ENCODE measurements around the gene DGCR8.
"Not testable (repeated sequence)": the region's sequence is repeated elsewhere in the genome, so short reads cannot be mapped to it uniquely, and the experiment has no call there.

DGCR8 gene

GRCh38 chr22:20057596-20058268, 22.3 kb upstream of the DGCR8 start:
- Mint-ChIP-seq H3K4me3 (no peak overlapping the region), H3K27ac (no peak overlapping the region), H3K27me3 (no peaks in the 10 kb centered on the region), H3K36me3 (ENCODE audit: low read depth) (peaks cover 2% of the 10 kb centered on the region), H3K9me3 (no peaks in the 10 kb centered on the region), H3K4me1 (peaks cover 12% of the 10 kb centered on the region)
- no peak for DNase-seq
- ATAC-seq: no peak

- Mint-ChIP-seq H3K27ac (no peak overlapping the region), H3K36me3 (ENCODE audit: low read depth) (no peaks in the 10 kb centered on the region), H3K9me3 (no peaks in the 10 kb centered on the region), H3K4me3 (no peak overlapping the region), H3K27me3 (no peaks in the 10 kb centered on the region), H3K4me1 (peaks cover 13% of the 10 kb centered on the region)
- DNase-seq: no peak
- ATAC-seq: no peak
Measured at GRCh38 chr22:20058989-20059770, 20.9 kb upstream of the DGCR8 start.

- H3K36me3 Mint-ChIP-seq (ENCODE audit: low read depth): no peaks in the 10 kb centered on the region
- no peaks in the 10 kb centered on the region for H3K9me3 Mint-ChIP-seq
- no peak for ATAC-seq
- H3K27ac Mint-ChIP-seq: no peak overlapping the region
- no peak overlapping the region for H3K4me3 Mint-ChIP-seq
- peak; percentile 24 for DNase-seq
- H3K27me3 Mint-ChIP-seq: no peaks in the 10 kb centered on the region
- H3K4me1 Mint-ChIP-seq: peaks cover 13% of the 10 kb centered on the region
Measured at GRCh38 chr22:20060700-20061480, 19.2 kb upstream of the DGCR8 start.

- Mint-ChIP-seq H3K27me3 (no peaks in the 10 kb centered on the region), H3K36me3 (ENCODE audit: low read depth) (no peaks in the 10 kb centered on the region), H3K4me3 (no peak overlapping the region), H3K27ac (no peak overlapping the region), H3K9me3 (no peaks in the 10 kb centered on the region), H3K4me1 (peaks cover 13% of the 10 kb centered on the region)
- no peak for ATAC-seq
- DNase-seq: no peak
Measured at GRCh38 chr22:20061481-20061861, 18.6 kb upstream of the DGCR8 start.

- no peaks in the 10 kb centered on the region for H3K9me3 Mint-ChIP-seq
- ATAC-seq (no peak), DNase-seq (no peak)
- H3K4me3 Mint-ChIP-seq: no peak overlapping the region
- H3K4me1 Mint-ChIP-seq: peaks cover 13% of the 10 kb centered on the region
- no peaks in the 10 kb centered on the region for H3K36me3 Mint-ChIP-seq (ENCODE audit: low read depth)
- no peak overlapping the region for H3K27ac Mint-ChIP-seq
- H3K27me3 Mint-ChIP-seq: no peaks in the 10 kb centered on the region
Measured at GRCh38 chr22:20062043-20062765, 17.8 kb upstream of the DGCR8 start.

GRCh38 chr22:20062766-20063083, 17.3 kb upstream of the DGCR8 start:
- ATAC-seq (no peak), DNase-seq (no peak)
- H3K27me3 Mint-ChIP-seq: no peaks in the 10 kb centered on the region
- peaks cover 13% of the 10 kb centered on the region for H3K4me1 Mint-ChIP-seq
- H3K4me3 Mint-ChIP-seq: no peak overlapping the region
- no peak overlapping the region for H3K27ac Mint-ChIP-seq
- no peaks in the 10 kb centered on the region for H3K36me3 Mint-ChIP-seq (ENCODE audit: low read depth)
- H3K9me3 Mint-ChIP-seq: no peaks in the 10 kb centered on the region

GRCh38 chr22:20063271-20064139, 16.5 kb upstream of the DGCR8 start:
- Mint-ChIP-seq H3K27ac (no peak overlapping the region), H3K27me3 (no peaks in the 10 kb centered on the region), H3K9me3 (no peaks in the 10 kb centered on the region), H3K36me3 (ENCODE audit: low read depth) (no peaks in the 10 kb centered on the region), H3K4me3 (no peak overlapping the region), H3K4me1 (peaks cover 13% of the 10 kb centered on the region)
- no peak for ATAC-seq
- DNase-seq: no peak

GRCh38 chr22:20064140-20064480, 15.9 kb upstream of the DGCR8 start:
- Mint-ChIP-seq H3K9me3 (no peaks in the 10 kb centered on the region), H3K4me3 (no peak overlapping the region), H3K27ac (no peak overlapping the region), H3K36me3 (ENCODE audit: low read depth) (no peaks in the 10 kb centered on the region), H3K4me1 (peaks cover 9% of the 10 kb centered on the region), H3K27me3 (no peaks in the 10 kb centered on the region)
- ATAC-seq (no peak), DNase-seq (no peak)

GRCh38 chr22:20064545-20065262, 15.3 kb upstream of the DGCR8 start:
- H3K4me1 Mint-ChIP-seq: peaks cover 5% of the 10 kb centered on the region
- ATAC-seq (no peak), DNase-seq (no peak)
- H3K36me3 Mint-ChIP-seq (ENCODE audit: low read depth): no peaks in the 10 kb centered on the region
- H3K27me3 Mint-ChIP-seq: no peaks in the 10 kb centered on the region
- no peaks in the 10 kb centered on the region for H3K9me3 Mint-ChIP-seq
- no peak overlapping the region for H3K4me3 Mint-ChIP-seq
- no peak overlapping the region for H3K27ac Mint-ChIP-seq

GRCh38 chr22:20065896-20066616, 14.0 kb upstream of the DGCR8 start:
- no peaks in the 10 kb centered on the region for H3K9me3 Mint-ChIP-seq
- DNase-seq: no peak
- H3K4me3 Mint-ChIP-seq: no peak overlapping the region
- no peak overlapping the region for H3K27ac Mint-ChIP-seq
- H3K4me1 Mint-ChIP-seq: peaks cover 5% of the 10 kb centered on the region
- ATAC-seq: no peak
- no peaks in the 10 kb centered on the region for H3K27me3 Mint-ChIP-seq
- H3K36me3 Mint-ChIP-seq (ENCODE audit: low read depth): no peaks in the 10 kb centered on the region

GRCh38 chr22:20066617-20067383, 13.2 kb upstream of the DGCR8 start:
- Mint-ChIP-seq H3K9me3 (no peaks in the 10 kb centered on the region), H3K36me3 (ENCODE audit: low read depth) (no peaks in the 10 kb centered on the region), H3K27me3 (no peaks in the 10 kb centered on the region), H3K27ac (no peak overlapping the region), H3K4me1 (peaks cover 5% of the 10 kb centered on the region), H3K4me3 (no peak overlapping the region)
- DNase-seq: no peak
- no peak for ATAC-seq

- H3K27ac Mint-ChIP-seq, H3K4me3 Mint-ChIP-seq, H3K9me3 Mint-ChIP-seq: not testable (repeated sequence)
Measured at GRCh38 chr22:20067384-20067682, 12.7 kb upstream of the DGCR8 start.

More at GRCh38 chr22:20067384-20067682, 12.7 kb upstream of the DGCR8 start:
- not testable (repeated sequence) for DNase-seq; H3K4me1 Mint-ChIP-seq; ATAC-seq; H3K27me3 Mint-ChIP-seq; H3K36me3 Mint-ChIP-seq (ENCODE audit: low read depth)

All from activated naive CD8-positive, alpha-beta T cell treated with anti-CD3 and anti-CD28 coated beads, Interleukin-2, amount 50 U/mL, for 24 hours (primary cell).